H1 (cell line): ENCODE results near the gene C1QTNF1. TPM values are rescaled to one million over a fixed set of nuclear protein-coding genes. Genes with fewer than 3 reads are reported as not detected.
A peak's percentile ranks its signal among the peaks of the same experiment; 100 is the strongest.

Source experiments
- ASH2L ChIP-seq: fragments of 200-600, 300-600 bp; sonication (generic); IDR thresholded peaks from one replicate; pipeline ENCODE4 v1.7.1; 2017; ENCODE audit warnings: low read length
- ATF2 ChIP-seq: IDR thresholded peaks from 2 replicates; pipeline ENCODE4 v1.6.1; 2012; ENCODE audit warnings: low read length, inconsistent platforms
- ATF3 ChIP-seq: IDR thresholded peaks from 2 replicates; pipeline ENCODE4 v1.6.1; 2011; ENCODE audit warnings: low read depth, mild to moderate bottlenecking, low read length; ENCODE audit not compliant: insufficient read depth
- CBX5 ChIP-seq: fragments of 300-800, 300-1000 bp; sonication (generic); IDR thresholded peaks from 2 replicates; pipeline ENCODE4 v1.7.1; 2016; ENCODE audit warnings: antibody characterized with exemption, low read length, low read depth
- EGR1 ChIP-seq: IDR thresholded peaks from 2 replicates; pipeline ENCODE4 v1.6.1; 2011; ENCODE audit warnings: low read depth, low read length, borderline replicate concordance
- EZH2 ChIP-seq: fragments of 200-600 bp; sonication (generic); IDR thresholded peaks from 2 replicates; pipeline ENCODE4 v1.7.1; 2012; ENCODE audit warnings: low read depth, mild to moderate bottlenecking, moderate library complexity, low read length, inconsistent platforms; ENCODE audit not compliant: severe bottlenecking
- GABPA ChIP-seq: IDR thresholded peaks from 2 replicates; pipeline ENCODE4 v1.6.1; 2011; ENCODE audit warnings: mild to moderate bottlenecking, low read length, moderate library complexity, borderline replicate concordance; ENCODE audit not compliant: insufficient read depth
- JUND ChIP-seq: IDR thresholded peaks from 2 replicates; pipeline ENCODE4 v1.6.1; 2011; ENCODE audit warnings: mild to moderate bottlenecking, improper control_type of control experiment, low read length
- MAX ChIP-seq: IDR thresholded peaks from 2 replicates; pipeline ENCODE4 v1.6.1; 2012; ENCODE audit warnings: inconsistent platforms
- NRF1 ChIP-seq: IDR thresholded peaks from 2 replicates; pipeline ENCODE4 v1.6.1; 2011; ENCODE audit warnings: mild to moderate bottlenecking, low read depth, low read length, improper control_type of control experiment
- POLR2AphosphoS5 ChIP-seq: IDR thresholded peaks from 2 replicates; pipeline ENCODE4 v1.6.1; 2011; ENCODE audit warnings: low read depth, low read length
- SIN3A ChIP-seq, 2 experiments: IDR thresholded peaks in 1 of 2; conservative IDR thresholded peaks in 1 of 2; 2 replicates each; pipeline ENCODE4 v1.6.1; 2011 to 2012; ENCODE audit warnings: low read length in 2 of 2, improper control_type of control experiment in 1 of 2, low read depth in 1 of 2, mild to moderate bottlenecking in 1 of 2
- TAF1 ChIP-seq: IDR thresholded peaks from 2 replicates; pipeline ENCODE4 v1.6.1; 2011; ENCODE audit warnings: mild to moderate bottlenecking, low read depth, low read length
- TCF12 ChIP-seq: IDR thresholded peaks from 2 replicates; pipeline ENCODE4 v1.6.1; 2011; ENCODE audit warnings: low read depth, mild to moderate bottlenecking, low read length
- USF2 ChIP-seq: IDR thresholded peaks from 2 replicates; pipeline ENCODE4 v1.6.1; 2011; ENCODE audit warnings: low read length, improper control_type of control experiment
- YY1 ChIP-seq: IDR thresholded peaks from 2 replicates; pipeline ENCODE4 v1.6.1; 2011; ENCODE audit warnings: low read depth, mild to moderate bottlenecking, low read length
- polyA plus RNA-seq, 7 experiments: library from polyadenylated mRNA; depleted of rRNA in 3 of 7; stranded (reverse) in 5 of 7; unstranded in 2 of 7; fragments of >200 nt in 5 of 7; fragments of 200-250 nt in 2 of 7; gene quantifications; 1 replicate in 5 of 7; 2 replicates in 1 of 7; 4 replicates in 1 of 7; pipeline versions ENCODE4 v1.2.1 to v1.2.3, GENCODE V29; 2011 to 2013; ENCODE audit warnings: missing spikeins in 2 of 7, mixed read lengths in 2 of 7
- total RNA-seq: library from RNA; stranded (reverse); fragmentation: NEBNext Ultra II Directional; extraction: Animal tissue kit (Norgen Biotek cat#: 25700); gene quantifications from 2 replicates; pipeline ENCODE4 v1.2.1, GENCODE V29; 2021
- TF ChIP-seq, protein P1 (sequence below), 3 experiments: IDR thresholded peaks; 1 replicate in 2 of 3; 2 replicates in 1 of 3; pipeline versions ENCODE4 v1.5.1 to v1.6.1; 2011; ENCODE audit warnings: low read length in 3 of 3, mild to moderate bottlenecking in 3 of 3, inconsistent platforms in 2 of 3, low read depth in 1 of 3, moderate library complexity in 1 of 3; ENCODE audit not compliant: insufficient read depth in 1 of 3; ENCODE audit errors: control extremely low read depth in 1 of 3

Gene C1QTNF1
- total and polyA plus RNA-seq, 2 of the 8 experiments (the other 6 are each of a cell fraction or from before 2014, with no cell fraction given): 1.5 to 2.5 TPM

GRCh38 chr17:79074649-79075445 is 50.9 kb downstream of the C1QTNF1 start, which contains the start of gene ENGASE (continued):
- TF ChIP-seq ASH2L: no peak
- no peak for TF ChIP-seq POLR2AphosphoS5
- no peak for TF ChIP-seq CBX5
- peak in 1 of 2 experiments; percentile 54; a peak in 1 of 4 replicates for TF ChIP-seq SIN3A (conservative IDR thresholded peaks at IDR 0.05 in 1 of 2, IDR thresholded peaks at IDR 0.05 in 1 of 2; ENCODE audit: low read depth in 1 of 2, low read length in 2 of 2)
- TF ChIP-seq EGR1: peak; percentile 84
- no peak for TF ChIP-seq MAX
- no peak for TF ChIP-seq ATF3
- no peak for TF ChIP-seq NRF1
- TF ChIP-seq EZH2: no peak
- no peak for TF ChIP-seq USF2
- TF ChIP-seq TAF1: peak; percentile 81
- TF ChIP-seq YY1: peak; percentile 41; the same call in 1 of the 2 replicates
- TF ChIP-seq JUND: no peak
- TF ChIP-seq TCF12: no peak
- TF ChIP-seq GABPA: 0 out of 2 replicates have a peak, but pooled peaks have one; percentile 24
- no peak for TF ChIP-seq ATF2
- TF ChIP-seq, protein P1, sequence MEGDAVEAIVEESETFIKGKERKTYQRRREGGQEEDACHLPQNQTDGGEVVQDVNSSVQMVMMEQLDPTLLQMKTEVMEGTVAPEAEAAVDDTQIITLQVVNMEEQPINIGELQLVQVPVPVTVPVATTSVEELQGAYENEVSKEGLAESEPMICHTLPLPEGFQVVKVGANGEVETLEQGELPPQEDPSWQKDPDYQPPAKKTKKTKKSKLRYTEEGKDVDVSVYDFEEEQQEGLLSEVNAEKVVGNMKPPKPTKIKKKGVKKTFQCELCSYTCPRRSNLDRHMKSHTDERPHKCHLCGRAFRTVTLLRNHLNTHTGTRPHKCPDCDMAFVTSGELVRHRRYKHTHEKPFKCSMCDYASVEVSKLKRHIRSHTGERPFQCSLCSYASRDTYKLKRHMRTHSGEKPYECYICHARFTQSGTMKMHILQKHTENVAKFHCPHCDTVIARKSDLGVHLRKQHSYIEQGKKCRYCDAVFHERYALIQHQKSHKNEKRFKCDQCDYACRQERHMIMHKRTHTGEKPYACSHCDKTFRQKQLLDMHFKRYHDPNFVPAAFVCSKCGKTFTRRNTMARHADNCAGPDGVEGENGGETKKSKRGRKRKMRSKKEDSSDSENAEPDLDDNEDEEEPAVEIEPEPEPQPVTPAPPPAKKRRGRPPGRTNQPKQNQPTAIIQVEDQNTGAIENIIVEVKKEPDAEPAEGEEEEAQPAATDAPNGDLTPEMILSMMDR (IDR thresholded peaks at IDR 0.05; ENCODE audit: control extremely low read depth in 1 of 3, insufficient read depth in 1 of 3, low read depth in 1 of 3, low read length in 3 of 3): no peak
